ENCODE data around the gene GCHFR.

DNA sequence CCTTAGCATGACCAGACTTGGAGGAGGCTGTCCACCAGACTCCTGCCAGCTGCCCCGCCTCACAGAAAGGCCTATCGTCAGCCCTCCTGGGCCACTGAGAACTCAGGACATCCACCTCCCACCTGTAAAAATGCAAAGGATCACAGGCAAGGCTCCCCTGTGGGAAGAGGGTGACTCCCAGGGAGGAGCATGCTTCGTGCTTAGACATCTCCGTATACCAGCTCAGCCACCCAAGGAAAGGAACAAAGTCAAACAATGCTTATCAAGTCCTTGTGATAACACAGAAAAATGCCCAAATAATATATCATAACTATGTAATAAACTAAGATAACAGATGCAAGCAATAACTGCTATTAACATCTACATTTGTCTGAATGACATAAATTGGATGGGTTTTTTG lies 13.0 kb upstream of the GCHFR start:
- TF ChIP-seq MXI1 (conservative IDR thresholded peaks at IDR 0.05; ENCODE audit: poor library complexity, severe bottlenecking) = no peak
- no peak for TF ChIP-seq EP300 (conservative IDR thresholded peaks at IDR 0.05; ENCODE audit: poor library complexity, severe bottlenecking)

Data from neural cell (in vitro differentiated cells).